Gastroesophageal sphincter (tissue), 3 donors: ENCODE results near the gene WDR49.

Source experiments
- CTCF ChIP-seq, 4 experiments: fragments of 200-600 bp in 2 of 4; fragments of 450-650 bp in 2 of 4; sonication (generic) in 1 of 4; IDR thresholded peaks; one replicate each; pipeline ENCODE4 v1.5.1; 2017 to 2019; ENCODE audit warnings: antibody characterized with exemption in 4 of 4, mild to moderate bottlenecking in 2 of 4, moderate library complexity in 2 of 4
- EP300 ChIP-seq: sonication (generic); formaldehyde crosslinking; IDR thresholded peaks from one replicate; pipeline ENCODE4 v1.6.1; 2017; ENCODE audit warnings: antibody characterized with exemption, mild to moderate bottlenecking
- POLR2A ChIP-seq, 2 donors: fragments of 450-650 bp; IDR thresholded peaks; one replicate each; pipeline ENCODE4 v1.6.1; 2017; ENCODE audit warnings: antibody characterized with exemption in 2 of 2, mild to moderate bottlenecking in 2 of 2, moderate library complexity in 1 of 2
- POLR2AphosphoS5 ChIP-seq: sonication (generic); formaldehyde crosslinking; IDR thresholded peaks from one replicate; pipeline ENCODE4 v1.6.1; 2017; ENCODE audit warnings: antibody characterized with exemption

GRCh38 chr3:167651826-167652225 lies 1.9 kb downstream of the WDR49 start:
- TF ChIP-seq POLR2A (IDR thresholded peaks at IDR 0.05), result no peak
- no peak for TF ChIP-seq CTCF (IDR thresholded peaks at IDR 0.05)
- TF ChIP-seq POLR2AphosphoS5, result no peak
- no peak for TF ChIP-seq EP300
